Thoracic aorta (tissue), 2 donors: ENCODE data around the gene UPK1A. TPM values are rescaled to one million over a fixed set of nuclear protein-coding genes. Genes with fewer than 3 reads are reported as not detected.

Experiments
- ATAC-seq: fragments of 150-250 bp; one replicate; pipeline ENCODE4 v1.8.0; 2017; ENCODE audit warnings: low read depth; ENCODE audit not compliant: insufficient number of reproducible peaks, low FRiP score
- DNase-seq: peaks from one replicate; pipeline ENCODE4 v3.0.0-alpha.2; 2020; ENCODE audit warnings: low spot score
- H3K27ac ChIP-seq, 2 donors: fragments of 200-600 bp; sonication (generic); 1 replicate in 1 of 2; 2 replicates in 1 of 2; pipeline ENCODE4 v1.5.1; 2016; ENCODE audit warnings: mild to moderate bottlenecking in 2 of 2, moderate library complexity in 2 of 2
- H3K27me3 ChIP-seq: fragments of 200-600 bp; sonication (generic); replicated peaks from 2 replicates; pipeline ENCODE4 v1.6.0; 2016; ENCODE audit warnings: mild to moderate bottlenecking; ENCODE audit not compliant: insufficient read depth
- H3K36me3 ChIP-seq: fragments of 200-600 bp; sonication (generic); one replicate; pipeline ENCODE4 v1.5.1; 2016
- H3K4me1 ChIP-seq, 2 donors: fragments of 200-600 bp; sonication (generic); 1 replicate in 1 of 2; 2 replicates in 1 of 2; pipeline versions ENCODE4 v1.5.1 to v1.6.0; 2016; ENCODE audit warnings: low read depth in 2 of 2, mild to moderate bottlenecking in 1 of 2; ENCODE audit not compliant: control insufficient read depth in 1 of 2
- H3K4me3 ChIP-seq: fragments of 200-600 bp; sonication (generic); 2 replicates; pipeline ENCODE4 v1.5.1; 2016; ENCODE audit warnings: mild to moderate bottlenecking
- H3K9me3 ChIP-seq: fragments of 200-600 bp; sonication (generic); 2 replicates; pipeline ENCODE4 v1.5.1; 2016
- CTCF ChIP-seq: fragments of 200-600 bp; sonication (generic); IDR thresholded peaks from one replicate; pipeline ENCODE4 v1.5.1; 2019; ENCODE audit warnings: antibody characterized with exemption
- total RNA-seq, 2 donors: library from RNA; depleted of rRNA; stranded (reverse); fragments of >200 nt; gene quantifications; one replicate each; pipeline versions ENCODE4 v1.1.0 to v1.2.3, GENCODE V29; 2016

The UPK1A gene
- total RNA-seq, 2 donors from 2014 or later, result not detected

GRCh38 chr19:35633727-35634440 is 32.4 kb upstream of the UPK1A start:
- H3K36me3 ChIP-seq, result peaks cover 59% of the 10 kb centered on the region
- H3K27ac ChIP-seq, result no peak overlapping the region
- peaks cover 8 to 11% of the 10 kb centered on the region in 2 donors for H3K4me1 ChIP-seq
- TF ChIP-seq CTCF, result no peak
- H3K9me3 ChIP-seq, result no peaks in the 10 kb centered on the region
- DNase-seq, result no peak
- no peak overlapping the region for H3K4me3 ChIP-seq
- ATAC-seq, result no peak
- no peaks in the 10 kb centered on the region for H3K27me3 ChIP-seq

GRCh38 chr19:35636651-35637050 is 29.7 kb upstream of the UPK1A start:
- H3K36me3 ChIP-seq, result peaks cover 57% of the 10 kb centered on the region

GRCh38 chr19:35637165-35637564 is 29.2 kb upstream of the UPK1A start:
- Histone ChIP-seq H3K27ac (no peak overlapping the region), H3K36me3 (peaks cover 52% of the 10 kb centered on the region), H3K4me1 (no peaks in the 10 kb centered on the region), H3K27me3 (no peaks in the 10 kb centered on the region), H3K4me3 (no peak overlapping the region), H3K9me3 (no peaks in the 10 kb centered on the region)
- no peak for ATAC-seq
- DNase-seq, result no peak
- no peak for TF ChIP-seq CTCF

More at GRCh38 chr19:35636651-35637050, 29.7 kb upstream of the UPK1A start:
- Histone ChIP-seq H3K4me1 (no peaks in the 10 kb centered on the region), H3K4me3 (no peak overlapping the region), H3K27me3 (no peaks in the 10 kb centered on the region), H3K27ac (no peak overlapping the region), H3K9me3 (no peaks in the 10 kb centered on the region)
- no peak for ATAC-seq
- no peak for TF ChIP-seq CTCF
- no peak for DNase-seq

- DNase-seq (no peak), ATAC-seq (no peak)
- Histone ChIP-seq H3K9me3 (no peaks in the 10 kb centered on the region), H3K27me3 (no peaks in the 10 kb centered on the region), H3K4me3 (no peak overlapping the region), H3K27ac (no peak overlapping the region), H3K4me1 (peaks cover 0 to 9% of the 10 kb centered on the region in 2 donors), H3K36me3 (peaks cover 31% of the 10 kb centered on the region)
- TF ChIP-seq CTCF, result no peak
Measured at GRCh38 chr19:35639321-35639639, 27.0 kb upstream of the UPK1A start.

- DNase-seq, result no peak
- no peak for ATAC-seq
- Histone ChIP-seq H3K27me3 (no peaks in the 10 kb centered on the region), H3K27ac (no peak overlapping the region), H3K4me1 (peaks cover 0 to 10% of the 10 kb centered on the region in 2 donors), H3K9me3 (no peaks in the 10 kb centered on the region), H3K36me3 (peaks cover 27% of the 10 kb centered on the region), H3K4me3 (no peak overlapping the region)
- no peak for TF ChIP-seq CTCF
Measured at GRCh38 chr19:35639863-35640262, 26.5 kb upstream of the UPK1A start.
